Breast epithelium (tissue), 3 donors: ENCODE data around the gene GAB2.

Experiments used
- POLR2A ChIP-seq: fragments of 450-650 bp; IDR thresholded peaks from one replicate; pipeline ENCODE4 v1.6.1; 2016; ENCODE audit warnings: antibody characterized with exemption, mild to moderate bottlenecking, moderate library complexity
- TF ChIP-seq, protein P1 (sequence below), 3 donors: fragments of 450-650 bp; IDR thresholded peaks; one replicate each; pipeline ENCODE4 v1.5.1; 2016 to 2017; ENCODE audit warnings: antibody characterized with exemption in 3 of 3, mild to moderate bottlenecking in 3 of 3, moderate library complexity in 3 of 3

- no peak for TF ChIP-seq POLR2A
- TF ChIP-seq, protein P1, sequence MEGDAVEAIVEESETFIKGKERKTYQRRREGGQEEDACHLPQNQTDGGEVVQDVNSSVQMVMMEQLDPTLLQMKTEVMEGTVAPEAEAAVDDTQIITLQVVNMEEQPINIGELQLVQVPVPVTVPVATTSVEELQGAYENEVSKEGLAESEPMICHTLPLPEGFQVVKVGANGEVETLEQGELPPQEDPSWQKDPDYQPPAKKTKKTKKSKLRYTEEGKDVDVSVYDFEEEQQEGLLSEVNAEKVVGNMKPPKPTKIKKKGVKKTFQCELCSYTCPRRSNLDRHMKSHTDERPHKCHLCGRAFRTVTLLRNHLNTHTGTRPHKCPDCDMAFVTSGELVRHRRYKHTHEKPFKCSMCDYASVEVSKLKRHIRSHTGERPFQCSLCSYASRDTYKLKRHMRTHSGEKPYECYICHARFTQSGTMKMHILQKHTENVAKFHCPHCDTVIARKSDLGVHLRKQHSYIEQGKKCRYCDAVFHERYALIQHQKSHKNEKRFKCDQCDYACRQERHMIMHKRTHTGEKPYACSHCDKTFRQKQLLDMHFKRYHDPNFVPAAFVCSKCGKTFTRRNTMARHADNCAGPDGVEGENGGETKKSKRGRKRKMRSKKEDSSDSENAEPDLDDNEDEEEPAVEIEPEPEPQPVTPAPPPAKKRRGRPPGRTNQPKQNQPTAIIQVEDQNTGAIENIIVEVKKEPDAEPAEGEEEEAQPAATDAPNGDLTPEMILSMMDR (IDR thresholded peaks at IDR 0.05): no peak
Observed at GRCh38 chr11:78323363-78323762, 94.3 kb downstream of the GAB2 start.
